ENCODE data around the gene TRIM67. TPM values are rescaled to one million over a fixed set of nuclear protein-coding genes. Genes with fewer than 3 reads are reported as not detected.

Gene TRIM67
- total RNA-seq, 1 donor from 2014 or later, result not detected

DNA sequence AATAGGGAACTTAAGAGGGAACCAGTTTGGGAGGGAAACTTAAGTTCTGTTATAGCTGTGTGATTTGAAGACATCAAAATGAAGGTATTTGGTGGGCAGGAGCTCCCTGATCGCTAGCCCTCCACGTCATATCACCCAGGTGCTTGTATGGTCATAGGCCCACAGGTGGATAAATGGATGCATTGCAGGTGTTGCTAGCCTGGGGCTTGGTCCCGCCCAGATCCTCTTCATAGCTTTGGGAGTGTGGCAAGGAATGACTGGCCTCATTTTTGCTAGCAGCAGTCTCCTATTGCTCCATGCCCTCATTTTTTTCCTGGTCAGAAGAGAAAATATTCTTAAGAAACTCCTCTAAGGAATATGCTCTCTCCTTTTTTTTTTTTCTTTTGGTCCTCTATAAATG, 90.5 kb downstream of the TRIM67 start:
- DNase-seq (ENCODE audit: low read depth), result no peak
- H3K4me3 ChIP-seq (ENCODE audit: low read depth, low read length), result no peak overlapping the region
- TF ChIP-seq, protein P1, sequence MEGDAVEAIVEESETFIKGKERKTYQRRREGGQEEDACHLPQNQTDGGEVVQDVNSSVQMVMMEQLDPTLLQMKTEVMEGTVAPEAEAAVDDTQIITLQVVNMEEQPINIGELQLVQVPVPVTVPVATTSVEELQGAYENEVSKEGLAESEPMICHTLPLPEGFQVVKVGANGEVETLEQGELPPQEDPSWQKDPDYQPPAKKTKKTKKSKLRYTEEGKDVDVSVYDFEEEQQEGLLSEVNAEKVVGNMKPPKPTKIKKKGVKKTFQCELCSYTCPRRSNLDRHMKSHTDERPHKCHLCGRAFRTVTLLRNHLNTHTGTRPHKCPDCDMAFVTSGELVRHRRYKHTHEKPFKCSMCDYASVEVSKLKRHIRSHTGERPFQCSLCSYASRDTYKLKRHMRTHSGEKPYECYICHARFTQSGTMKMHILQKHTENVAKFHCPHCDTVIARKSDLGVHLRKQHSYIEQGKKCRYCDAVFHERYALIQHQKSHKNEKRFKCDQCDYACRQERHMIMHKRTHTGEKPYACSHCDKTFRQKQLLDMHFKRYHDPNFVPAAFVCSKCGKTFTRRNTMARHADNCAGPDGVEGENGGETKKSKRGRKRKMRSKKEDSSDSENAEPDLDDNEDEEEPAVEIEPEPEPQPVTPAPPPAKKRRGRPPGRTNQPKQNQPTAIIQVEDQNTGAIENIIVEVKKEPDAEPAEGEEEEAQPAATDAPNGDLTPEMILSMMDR (conservative IDR thresholded peaks at IDR 0.05; ENCODE audit: low read depth, low read length), result no peak

DNA sequence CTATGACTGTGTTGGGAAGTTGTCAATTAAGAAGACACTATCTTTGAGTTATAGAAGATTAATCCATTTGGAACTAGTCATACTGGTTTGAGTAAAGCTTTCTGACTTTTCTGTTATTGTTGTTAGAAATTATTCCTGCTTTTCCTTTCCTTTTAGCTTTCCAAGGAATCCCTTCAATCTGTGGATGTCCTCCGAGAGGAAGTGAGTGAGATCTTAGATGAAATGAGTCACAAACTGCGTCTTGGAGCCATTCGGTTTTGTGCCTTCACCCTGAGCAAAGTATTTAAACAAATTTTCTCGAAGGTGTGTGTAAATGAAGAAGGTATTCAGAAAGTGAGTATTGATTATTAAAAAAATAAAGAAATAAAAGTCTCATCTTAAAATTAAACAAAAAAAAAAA, 98.5 kb downstream of the TRIM67 start:
- DNase-seq (ENCODE audit: low read depth), result no peak
- TF ChIP-seq, protein P1 (conservative IDR thresholded peaks at IDR 0.05; ENCODE audit: low read depth, low read length), result no peak
- no peak overlapping the region for H3K4me3 ChIP-seq (ENCODE audit: low read depth, low read length)

DNA sequence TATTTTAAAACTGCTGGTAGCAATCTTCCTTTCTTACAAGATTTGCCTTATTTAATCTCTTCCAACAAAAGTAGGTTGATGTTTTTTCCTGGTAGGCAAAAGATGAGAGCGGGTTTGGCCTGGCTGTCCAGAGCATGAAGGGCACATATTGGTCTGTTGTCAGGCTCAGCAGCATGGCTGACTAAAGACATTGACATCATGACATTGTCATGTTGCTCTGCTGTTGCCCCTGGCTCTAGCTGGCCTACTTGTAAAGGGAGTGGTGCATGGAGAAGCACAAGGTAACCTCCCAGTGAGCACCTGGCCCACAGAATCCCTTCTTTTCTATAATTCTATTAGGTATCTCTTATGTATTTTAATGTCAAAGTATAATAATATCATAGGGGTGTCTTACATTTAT, 102.8 kb downstream of the TRIM67 start:
- TF ChIP-seq, protein P1 (conservative IDR thresholded peaks at IDR 0.05; ENCODE audit: low read depth, low read length), result no peak

DNA sequence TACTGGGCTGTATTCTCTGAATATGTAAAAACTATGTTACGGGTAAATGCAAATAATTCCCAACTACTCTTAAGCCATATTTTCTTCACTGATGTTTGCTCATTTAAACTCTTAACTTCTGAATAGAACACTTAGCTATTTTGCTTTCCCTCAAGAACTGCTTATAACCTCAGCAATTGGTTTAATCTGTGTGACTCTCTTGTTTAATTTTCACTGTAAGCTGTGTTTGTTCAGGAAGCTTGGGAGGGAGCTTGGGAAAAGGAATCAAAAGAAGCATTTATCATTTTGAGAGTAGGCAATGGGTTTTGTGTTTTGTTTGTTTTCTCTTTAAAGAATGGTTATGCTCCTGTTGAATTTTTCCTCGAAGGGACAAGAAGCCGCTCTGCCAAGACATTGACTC, 103.5 kb downstream of the TRIM67 start:
- TF ChIP-seq, protein P1 (conservative IDR thresholded peaks at IDR 0.05; ENCODE audit: low read depth, low read length), result no peak
- H3K4me3 ChIP-seq (ENCODE audit: low read depth, low read length), result no peak overlapping the region
- no peak for DNase-seq (ENCODE audit: low read depth)

More for the DNA sequence above, 102.8 kb downstream of the TRIM67 start:
- no peak overlapping the region for H3K4me3 ChIP-seq (ENCODE audit: low read depth, low read length)
- no peak for DNase-seq (ENCODE audit: low read depth)

DNA sequence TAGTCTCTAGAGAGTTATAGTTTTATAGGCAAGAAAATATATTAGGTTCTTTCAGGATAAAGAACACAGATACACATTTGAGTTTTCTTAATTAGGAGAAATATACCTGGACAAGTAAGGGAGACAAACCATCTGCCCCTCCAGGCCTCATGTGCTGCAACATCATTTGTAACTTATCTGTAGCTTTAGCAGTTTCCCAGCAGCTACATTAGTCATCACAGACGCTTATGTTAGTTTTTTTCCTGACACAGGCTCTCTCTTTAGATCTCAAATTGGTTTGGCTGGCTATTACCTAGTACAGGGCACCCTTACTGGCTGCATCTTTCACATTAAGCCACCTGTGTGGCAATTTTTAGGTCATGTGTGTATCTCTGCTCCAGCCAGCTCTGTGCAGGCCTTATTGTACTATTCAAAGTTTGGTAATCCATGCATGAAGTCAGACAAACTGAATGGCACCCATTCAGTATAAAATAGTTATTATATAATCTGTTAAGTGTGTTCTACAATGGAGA, 105.0 kb downstream of the TRIM67 start:
- H3K4me3 ChIP-seq (ENCODE audit: low read depth, low read length), result no peak overlapping the region
- TF ChIP-seq, protein P1 (conservative IDR thresholded peaks at IDR 0.05; ENCODE audit: low read depth, low read length), result no peak
- DNase-seq (ENCODE audit: low read depth), result no peak

Other genes with a start within 250 kb of the TRIM67 start
- 8.5 and 12.2 TPM in 2 replicates for gene TTC13, start 183.2 kb upstream of the TRIM67 start, total RNA-seq
- 6.7 and 16.0 TPM in 2 replicates for gene ARV1, start 183.0 kb upstream of the TRIM67 start, total RNA-seq
- 2.7 and 5.9 TPM in 2 replicates for gene FAM89A, start 121.8 kb upstream of the TRIM67 start, total RNA-seq
- gene GNPAT, start 79.2 kb downstream of the TRIM67 start, total RNA-seq, result 35.5 and 46.3 TPM in 2 replicates
- gene EXOC8, start 175.8 kb downstream of the TRIM67 start, total RNA-seq, result 6.7 and 8.1 TPM in 2 replicates
- 19.7 and 21.5 TPM in 2 replicates for gene SPRTN, start 176.2 kb downstream of the TRIM67 start, total RNA-seq